Stomach (tissue), 9 donors: Measurements from ENCODE around the gene SNCB. TPM values are rescaled to one million over a fixed set of nuclear protein-coding genes. Genes with fewer than 3 reads are reported as not detected.

Experiments
- DNase-seq, 2 donors: peaks; one replicate each; pipeline versions ENCODE4 v3.0.0 to v3.0.0-alpha.2; 2013 to 2019
- H3K27ac ChIP-seq, 5 donors: fragments of 200-600 bp in 4 of 5; sonication (generic) in 4 of 5; one replicate each; pipeline ENCODE4 v1.5.1; 2013 to 2019; ENCODE audit warnings: mild to moderate bottlenecking in 1 of 5, moderate library complexity in 1 of 5
- H3K27me3 ChIP-seq, 3 donors: fragments of 200-600 bp; sonication (generic); one replicate each; pipeline ENCODE4 v1.5.1; 2017 to 2019; ENCODE audit warnings: mixed run types in 1 of 3
- H3K36me3 ChIP-seq, 4 donors: fragments of 200-600 bp; sonication (generic); 1 replicate in 3 of 4; 2 replicates in 1 of 4; pipeline ENCODE4 v1.5.1; 2016 to 2019
- H3K4me1 ChIP-seq, 4 donors: fragments of 200-600 bp; sonication (generic); one replicate each; pipeline ENCODE4 v1.5.1; 2016 to 2019
- H3K4me3 ChIP-seq, 4 donors: fragments of 200-600 bp; sonication (generic) in 3 of 4; one replicate each; pipeline ENCODE4 v1.5.1; 2016 to 2019; ENCODE audit warnings: mild to moderate bottlenecking in 1 of 4
- H3K9me3 ChIP-seq, 4 donors: fragments of 200-600 bp; sonication (generic); one replicate each; pipeline ENCODE4 v1.5.1; 2016 to 2019
- EP300 ChIP-seq: sonication (generic); formaldehyde crosslinking; IDR thresholded peaks from one replicate; pipeline ENCODE4 v1.6.1; 2017; ENCODE audit warnings: antibody characterized with exemption
- POLR2A ChIP-seq, 4 donors: fragments of 450-650 bp; IDR thresholded peaks; one replicate each; pipeline ENCODE4 v1.6.1; 2016; ENCODE audit warnings: antibody characterized with exemption in 4 of 4, control low read depth in 2 of 4, mild to moderate bottlenecking in 1 of 4, moderate library complexity in 1 of 4
- POLR2AphosphoS5 ChIP-seq, 3 donors: sonication (generic); formaldehyde crosslinking; IDR thresholded peaks; one replicate each; pipeline ENCODE4 v1.6.1; 2016; ENCODE audit warnings: antibody characterized with exemption in 3 of 3
- WGBS, 5 donors: extraction: QIAGEN DNeasy Blood & Tissue Kit in 3 of 5; methylation state at CpG; one replicate each; pipeline versions ENCODE4 v1.1.5 to v1.1.7; 2013 to 2018; 5-methylcytosine and 5-hydroxymethylcytosine counted together
- intact Hi-C: fragments of 100-400 bp; cut with DNase I; formaldehyde crosslinking; loops from one replicate; pipeline ENCODE4 v1.15.1; 2023; ENCODE audit warnings: low total_unique reads
- polyA plus RNA-seq, 3 donors: library from polyadenylated mRNA; stranded (reverse); fragments of 200-250 nt; gene quantifications; one replicate each; pipeline ENCODE4 v1.2.3, GENCODE V29; 2013
- total RNA-seq, 5 donors: library from RNA; depleted of rRNA; stranded (reverse); fragments of >200 nt; gene quantifications; one replicate each; pipeline versions ENCODE4 v1.1.0 to v1.2.3, GENCODE V29; 2014 to 2016
- TF ChIP-seq, protein P1 (sequence below), 7 experiments: fragments of 450-650 bp in 4 of 7; fragments of 200-600 bp in 3 of 7; sonication (generic) in 3 of 7; IDR thresholded peaks; one replicate each; pipeline ENCODE4 v1.5.1; 2016 to 2019; ENCODE audit warnings: antibody characterized with exemption in 7 of 7, control low read depth in 2 of 7, mild to moderate bottlenecking in 1 of 7
- donor health status: healthy with polysubstance abuse.
- donor health status: Bipolar disorder and iron deficiency.
- donor health status: healthy.

Gene SNCB
- total and polyA plus RNA-seq, 8 donors = not detected

DNA sequence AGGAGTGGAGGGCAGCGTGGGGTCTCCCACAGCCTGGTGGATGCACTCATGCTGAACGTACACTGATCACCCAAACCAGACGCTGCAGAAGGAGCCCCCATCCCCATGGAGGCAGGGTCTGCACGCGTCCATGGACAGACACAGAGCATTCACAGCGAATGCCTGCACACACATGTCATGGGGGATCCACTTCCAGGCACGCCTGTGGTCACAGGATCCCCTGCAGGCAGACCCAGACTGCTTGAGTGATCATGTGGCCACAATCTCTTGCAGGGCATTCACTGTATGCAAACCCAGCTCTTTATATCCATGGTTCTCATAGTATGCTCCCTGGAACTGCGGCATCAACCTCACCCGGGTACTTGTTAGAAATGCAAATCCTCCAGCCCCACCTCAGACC lies 5.4 kb downstream of the SNCB start:
- Histone ChIP-seq H3K4me3 (no peak overlapping the region), H3K4me1 (peaks cover 9 to 23% (median 17%) of the 10 kb centered on the region in 4 donors), H3K36me3 (no peaks in the 10 kb centered on the region), H3K27ac (no peak overlapping the region), H3K27me3 (peaks cover 16 to 99% (median 79%) of the 10 kb centered on the region in 3 donors), H3K9me3 (no peaks in the 10 kb centered on the region)
- 63 to 76% (median 65%) methylated on average over 9 of the region's 9 CpGs for WGBS, 5 donors
- no peak for DNase-seq
- TF ChIP-seq EP300 (no peak), POLR2AphosphoS5 (IDR thresholded peaks at IDR 0.05) (no peak), POLR2A (IDR thresholded peaks at IDR 0.05) (no peak)
- TF ChIP-seq, protein P1, sequence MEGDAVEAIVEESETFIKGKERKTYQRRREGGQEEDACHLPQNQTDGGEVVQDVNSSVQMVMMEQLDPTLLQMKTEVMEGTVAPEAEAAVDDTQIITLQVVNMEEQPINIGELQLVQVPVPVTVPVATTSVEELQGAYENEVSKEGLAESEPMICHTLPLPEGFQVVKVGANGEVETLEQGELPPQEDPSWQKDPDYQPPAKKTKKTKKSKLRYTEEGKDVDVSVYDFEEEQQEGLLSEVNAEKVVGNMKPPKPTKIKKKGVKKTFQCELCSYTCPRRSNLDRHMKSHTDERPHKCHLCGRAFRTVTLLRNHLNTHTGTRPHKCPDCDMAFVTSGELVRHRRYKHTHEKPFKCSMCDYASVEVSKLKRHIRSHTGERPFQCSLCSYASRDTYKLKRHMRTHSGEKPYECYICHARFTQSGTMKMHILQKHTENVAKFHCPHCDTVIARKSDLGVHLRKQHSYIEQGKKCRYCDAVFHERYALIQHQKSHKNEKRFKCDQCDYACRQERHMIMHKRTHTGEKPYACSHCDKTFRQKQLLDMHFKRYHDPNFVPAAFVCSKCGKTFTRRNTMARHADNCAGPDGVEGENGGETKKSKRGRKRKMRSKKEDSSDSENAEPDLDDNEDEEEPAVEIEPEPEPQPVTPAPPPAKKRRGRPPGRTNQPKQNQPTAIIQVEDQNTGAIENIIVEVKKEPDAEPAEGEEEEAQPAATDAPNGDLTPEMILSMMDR (IDR thresholded peaks at IDR 0.05) = no peak
- intact Hi-C loops = no loop called here

- H3K4me3 ChIP-seq = no peak overlapping the region
- peaks cover 10 to 23% (median 17%) of the 10 kb centered on the region in 4 donors for H3K4me1 ChIP-seq
- peaks cover 0 to 6% (median 0%) of the 10 kb centered on the region in 4 donors for H3K9me3 ChIP-seq
- DNase-seq = no peak
- H3K36me3 ChIP-seq = no peaks in the 10 kb centered on the region
- no peak overlapping the region for H3K27ac ChIP-seq
- TF ChIP-seq, protein P1 (IDR thresholded peaks at IDR 0.05) = no peak
- TF ChIP-seq POLR2A (IDR thresholded peaks at IDR 0.05) (no peak), EP300 (no peak), POLR2AphosphoS5 (IDR thresholded peaks at IDR 0.05) (no peak)
- H3K27me3 ChIP-seq = peaks cover 17 to 99% (median 79%) of the 10 kb centered on the region in 3 donors
- 75 to 83% (median 77%) methylated on average over 4 of the region's 4 CpGs for WGBS, 5 donors
- intact Hi-C loops = no loop called here
Observed at GRCh38 chr5:176624142-176624541, 6.2 kb downstream of the SNCB start.

GRCh38 chr5:176621661-176622079 lies 8.7 kb downstream of the SNCB start:
- intact Hi-C loops = no loop called here
- Histone ChIP-seq H3K4me3 (no peak overlapping the region), H3K9me3 (peaks cover 0 to 7% (median 0%) of the 10 kb centered on the region in 4 donors), H3K27me3 (peaks cover 22 to 99% (median 73%) of the 10 kb centered on the region in 3 donors), H3K27ac (no peak overlapping the region), H3K4me1 (peaks cover 14 to 25% (median 22%) of the 10 kb centered on the region in 4 donors), H3K36me3 (no peaks in the 10 kb centered on the region)
- DNase-seq = no peak
- 43 to 58% (median 55%) methylated on average over 8 to 13 of the region's 13 CpGs for WGBS, 5 donors
- TF ChIP-seq, protein P1 (IDR thresholded peaks at IDR 0.05) = no peak
- TF ChIP-seq POLR2AphosphoS5 (IDR thresholded peaks at IDR 0.05) = no peak
- TF ChIP-seq POLR2A (IDR thresholded peaks at IDR 0.05) = no peak
- no peak for TF ChIP-seq EP300

GRCh38 chr5:176620333-176620981 lies 9.9 kb downstream of the SNCB start:
- Histone ChIP-seq H3K4me1 (peaks cover 14 to 23% (median 22%) of the 10 kb centered on the region in 4 donors), H3K9me3 (peaks cover 0 to 7% (median 0%) of the 10 kb centered on the region in 4 donors), H3K36me3 (no peaks in the 10 kb centered on the region), H3K27ac (no peak overlapping the region), H3K4me3 (peak overlapping the region in 1 of 4 donors; percentile 3), H3K27me3 (peaks cover 22 to 99% (median 67%) of the 10 kb centered on the region in 3 donors)
- WGBS, 5 donors = 4 to 6% (median 5%) methylated on average over 28 to 32 of the region's 32 CpGs
- intact Hi-C loops = no loop called here
- DNase-seq = no peak
- TF ChIP-seq, protein P1 (IDR thresholded peaks at IDR 0.05) = no peak
- no peak for TF ChIP-seq EP300
- TF ChIP-seq POLR2A (IDR thresholded peaks at IDR 0.05) = no peak
- no peak for TF ChIP-seq POLR2AphosphoS5 (IDR thresholded peaks at IDR 0.05)
